NCI-H82 treated with DMSO at 0.1 percent for 48 hours (cell line): Measurements from ENCODE around the gene LRRC3C.
A peak's percentile ranks its signal among the peaks of the same experiment; 100 is the strongest.

ENCODE experiments used
- DNase-seq: peaks from one replicate; lab custom pipeline; 2025; ENCODE audit not compliant: unreplicated experiment; lab: John Stamatoyannopoulos, UW

The LRRC3C gene

DNA sequence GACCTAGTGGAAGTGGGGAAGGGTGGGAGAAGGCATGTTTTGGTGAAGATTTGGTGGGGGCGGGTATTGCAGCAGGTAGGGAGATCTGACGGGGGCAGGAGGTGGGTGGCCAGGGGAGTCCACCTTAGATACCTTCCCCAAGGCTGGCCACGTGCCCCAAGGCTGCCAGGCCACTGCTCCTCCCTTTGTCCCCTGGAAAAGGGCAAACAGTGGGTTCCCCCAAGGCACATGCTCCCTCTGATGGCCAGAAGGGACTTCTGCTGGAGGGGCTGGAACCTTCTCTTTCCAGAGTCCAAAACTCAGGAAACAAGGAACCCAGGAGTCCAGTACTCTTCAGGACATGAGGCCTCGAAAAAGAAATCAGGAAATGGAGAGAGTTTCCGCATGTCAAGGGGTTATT, 46.9 kb downstream of the LRRC3C start:
- DNase-seq, result no peak

DNA sequence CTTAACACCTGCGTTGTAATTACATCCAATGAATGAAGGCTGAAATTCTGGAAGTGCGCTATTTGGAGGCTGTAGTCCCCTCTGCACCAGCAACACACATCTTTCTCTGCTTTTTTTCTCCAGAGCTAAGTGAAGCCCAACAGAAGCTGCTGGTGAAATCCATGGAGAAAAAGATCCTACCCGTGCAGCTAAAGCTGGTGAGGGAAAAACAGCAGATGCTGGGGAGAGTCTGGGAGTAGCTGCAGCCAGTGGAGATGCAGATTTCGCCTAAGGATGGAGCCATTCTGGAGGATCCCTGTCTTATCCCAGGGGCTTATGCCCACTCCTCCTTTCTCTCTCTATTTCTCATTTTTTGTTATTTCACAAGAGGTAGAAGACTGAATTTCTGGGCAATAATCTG, 48.3 kb downstream of the LRRC3C start:
- DNase-seq, result no peak

DNA sequence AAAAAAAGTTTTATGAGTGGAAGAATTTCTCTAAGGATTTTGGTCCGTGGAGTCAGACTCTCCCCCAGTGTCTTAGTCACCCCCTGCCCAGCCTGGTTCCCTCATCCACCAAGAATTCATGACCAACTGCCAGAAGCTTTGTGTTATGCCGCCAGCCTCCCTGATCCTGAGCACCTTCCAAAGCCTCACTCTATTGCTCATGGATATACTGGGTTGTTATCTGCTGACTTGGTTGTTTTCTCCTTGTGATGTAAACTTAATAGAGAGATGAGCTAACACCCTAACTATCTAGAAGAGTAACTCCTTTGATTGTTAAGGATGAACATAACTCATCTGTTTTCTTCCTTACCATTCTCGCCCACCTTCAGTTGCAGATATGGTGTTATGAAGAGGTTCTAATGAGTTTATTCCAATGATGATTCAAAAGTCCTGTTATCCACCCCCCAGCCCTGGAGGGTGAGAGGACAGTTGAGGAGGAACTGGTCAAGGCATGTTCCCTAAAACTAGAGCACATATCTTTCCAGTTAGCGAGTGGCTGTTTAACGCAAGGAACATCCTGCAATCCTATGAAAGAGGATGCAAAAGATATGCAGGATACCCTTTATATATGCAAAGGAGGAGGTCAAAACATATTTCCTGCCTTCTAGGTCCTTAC, 51.6 kb downstream of the LRRC3C start:
- DNase-seq, result no peak

DNA sequence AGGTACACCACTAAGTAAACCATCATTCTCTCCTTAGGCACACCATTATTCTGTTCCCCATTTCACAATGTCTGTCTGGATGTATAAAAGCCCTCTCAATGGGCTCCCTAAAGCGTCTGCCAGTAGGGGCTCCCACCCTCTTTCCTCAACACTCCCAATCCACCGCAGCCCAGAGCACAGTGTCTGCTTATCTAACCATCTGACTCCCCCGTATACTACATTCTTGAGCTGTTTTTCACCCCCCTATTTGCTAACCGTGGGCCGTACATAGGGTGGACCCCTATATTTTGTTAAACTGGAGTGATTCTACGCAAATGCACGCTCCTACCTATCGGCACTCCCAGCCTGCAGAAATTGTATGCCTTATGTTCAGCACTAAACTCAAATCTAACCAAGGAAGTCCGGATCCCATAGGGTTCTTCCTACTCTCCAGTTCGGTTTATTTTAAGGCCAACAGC, 52.4 kb downstream of the LRRC3C start:
- DNase-seq, result peak; percentile 44

DNA sequence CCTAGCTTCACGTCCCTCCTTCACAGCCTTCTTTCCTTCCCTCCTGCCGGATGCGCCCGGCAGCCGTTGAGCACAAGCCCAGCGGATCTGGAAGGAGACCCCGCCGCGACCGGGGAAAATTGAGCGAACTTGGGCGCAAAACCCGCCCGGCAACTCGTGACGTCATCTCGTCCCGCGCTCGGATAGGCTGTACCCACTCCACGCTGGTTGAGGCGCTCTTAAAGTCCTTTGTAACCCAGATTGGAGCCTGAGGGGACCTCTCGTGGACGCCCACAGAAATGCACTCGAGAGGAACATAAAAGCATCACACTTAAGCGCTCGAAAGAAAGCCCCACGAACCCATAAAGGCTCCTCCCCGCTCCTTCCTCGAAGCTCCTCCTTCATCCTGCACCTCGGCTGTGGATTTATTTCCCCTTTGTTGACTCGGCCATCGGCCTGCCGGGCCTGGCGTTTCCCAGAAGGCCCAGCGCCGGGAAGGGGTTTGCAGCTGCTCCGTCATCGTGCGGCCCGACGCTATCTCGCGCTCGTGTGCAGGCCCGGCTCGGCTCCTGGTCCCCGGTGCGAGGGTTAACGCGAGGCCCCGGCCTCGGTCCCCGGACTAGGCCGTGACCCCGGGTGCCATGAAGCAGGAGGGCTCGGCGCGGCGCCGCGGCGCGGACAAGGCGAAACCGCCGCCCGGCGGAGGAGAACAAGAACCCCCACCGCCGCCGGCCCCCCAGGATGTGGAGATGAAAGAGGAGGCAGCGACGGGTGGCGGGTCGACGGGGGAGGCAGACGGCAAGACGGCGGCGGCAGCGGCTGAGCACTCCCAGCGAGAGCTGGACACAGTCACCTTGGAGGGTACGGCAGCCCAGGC, 53.0 kb downstream of the LRRC3C start, which contains the start of gene PSMD3:
TSS of gene PSMD3 (plus strand) at position 457 of the 856 bp plus-strand sequence. CDS start at position 621, 164 bp downstream.
- peak; percentile 99 for DNase-seq

DNA sequence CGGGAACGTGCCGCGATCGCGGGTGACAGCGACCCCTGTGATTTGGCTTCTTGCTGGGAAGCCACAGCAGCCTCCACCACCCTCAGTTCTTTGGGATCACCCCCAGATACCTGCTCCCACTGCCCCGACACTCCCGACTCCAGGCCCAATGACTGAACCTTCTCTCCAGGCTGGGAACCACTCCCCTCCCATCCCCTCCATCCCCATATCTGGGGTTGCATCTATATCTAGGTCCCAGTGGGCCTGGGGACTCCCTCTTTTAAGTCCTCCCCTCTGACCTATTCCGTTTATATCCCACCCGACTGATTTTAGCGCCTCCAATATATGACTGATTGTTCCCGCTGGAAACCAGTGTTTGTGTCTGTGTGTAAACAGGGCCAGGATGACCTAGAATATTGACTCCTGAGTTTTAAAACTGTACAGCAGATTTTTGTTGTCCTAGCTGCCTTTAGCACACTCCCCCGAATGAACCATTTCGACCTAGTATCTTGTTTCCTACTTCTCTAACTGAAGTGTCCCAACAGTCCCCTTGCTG, 53.7 kb downstream of the LRRC3C start:
- DNase-seq, result no peak

DNA sequence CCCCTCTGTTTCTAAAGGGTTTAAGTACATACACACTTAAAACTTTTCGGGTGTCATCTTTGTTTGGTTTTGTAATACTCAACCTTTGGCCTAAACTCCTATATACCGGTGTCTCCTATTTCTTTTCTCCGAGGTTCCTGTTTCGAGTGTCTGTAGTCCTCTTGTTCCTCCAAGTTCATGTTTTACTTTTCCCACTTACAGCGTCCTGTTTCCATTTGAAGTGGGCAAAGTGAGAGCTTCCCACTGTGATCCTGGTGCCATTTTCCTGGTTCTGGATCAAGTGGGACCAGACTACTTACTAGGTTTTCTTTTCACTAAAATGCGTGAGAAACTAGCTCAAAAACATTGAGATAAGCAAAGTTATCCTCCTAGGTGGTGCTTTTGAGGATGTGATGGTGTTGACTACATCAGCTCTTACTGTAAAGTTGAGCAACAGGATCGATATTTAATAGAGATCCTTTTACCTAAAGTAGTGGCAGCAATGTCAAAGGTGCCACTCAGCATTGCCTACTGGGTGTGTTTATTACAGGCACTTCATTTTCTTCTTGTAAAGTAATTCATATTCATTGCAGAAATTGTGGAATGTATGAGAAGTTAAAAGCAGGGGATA, 54.3 kb downstream of the LRRC3C start:
- DNase-seq, result no peak

DNA sequence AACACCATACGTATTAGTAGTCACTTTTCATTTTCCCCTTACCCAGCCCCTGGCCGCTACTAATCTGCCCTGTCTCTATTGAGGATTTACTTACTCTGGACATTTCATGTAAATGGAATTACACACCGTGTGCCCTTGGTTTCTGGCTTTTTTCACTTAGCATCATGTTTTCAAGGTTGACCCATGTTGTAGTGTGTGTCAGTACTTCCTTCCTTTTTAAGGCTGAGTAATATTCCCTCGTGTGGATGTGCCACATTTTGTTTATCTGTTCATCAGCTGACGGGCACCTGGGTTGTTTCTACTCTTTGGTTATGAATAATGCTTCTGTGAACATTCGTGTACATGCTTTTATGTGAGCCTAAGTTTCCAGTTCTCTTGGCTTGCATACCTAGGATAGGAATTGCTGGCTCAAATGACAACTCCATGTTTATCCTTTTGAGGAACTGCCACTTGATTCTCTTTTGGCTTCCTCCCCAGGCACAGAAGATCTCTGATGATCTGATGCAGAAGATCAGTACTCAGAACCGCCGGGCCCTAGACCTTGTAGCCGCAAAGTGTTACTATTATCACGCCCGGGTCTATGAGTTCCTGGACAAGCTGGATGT, 60.8 kb downstream of the LRRC3C start:
- DNase-seq, result no peak

DNA sequence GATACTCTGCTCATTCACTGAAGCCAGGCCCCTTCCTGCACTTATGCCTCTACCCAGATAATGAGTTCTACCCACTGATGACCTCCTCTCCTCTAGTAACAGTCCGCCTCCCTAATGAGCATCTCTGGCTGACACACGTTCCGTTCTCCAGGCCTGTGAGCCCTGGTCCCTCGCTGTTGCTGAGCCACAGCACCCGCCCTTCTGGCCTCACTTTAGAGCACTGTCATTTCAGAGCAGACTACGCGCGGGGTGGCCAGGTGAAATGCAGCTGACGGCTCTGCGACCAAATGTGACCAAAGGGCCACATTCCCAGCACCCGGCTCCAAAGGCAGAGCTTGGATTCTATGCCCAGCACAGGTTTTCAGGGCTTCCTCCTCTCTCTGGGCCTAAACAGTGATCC, 66.9 kb downstream of the LRRC3C start:
- DNase-seq, result no peak
